NB4 (cell line): Measurements from ENCODE around the gene MIDN.
"Not testable (repeated sequence)": the region's sequence is repeated elsewhere in the genome, so short reads cannot be mapped to it uniquely, and the experiment has no call there.

Experiments
- DNase-seq: peaks from one replicate; pipeline ENCODE4 v3.0.0; 2010; ENCODE audit warnings: low read depth
- H3K4me3 ChIP-seq: one replicate; pipeline ENCODE4 v1.5.1; 2011; ENCODE audit warnings: mild to moderate bottlenecking, low read depth, low read length, moderate library complexity
- CTCF ChIP-seq: IDR thresholded peaks from one replicate; pipeline ENCODE4 v1.5.1; 2012; ENCODE audit warnings: low read depth, low read length
- MAX ChIP-seq: IDR thresholded peaks from 2 replicates; pipeline ENCODE4 v1.6.1; 2011; ENCODE audit warnings: low read depth, low read length
- MYC ChIP-seq: IDR thresholded peaks from 2 replicates; pipeline ENCODE4 v1.6.1; 2011; ENCODE audit warnings: low read depth, low read length
- POLR2A ChIP-seq: IDR thresholded peaks from 2 replicates; pipeline ENCODE4 v1.6.1; 2011; ENCODE audit warnings: mild to moderate bottlenecking; ENCODE audit not compliant: insufficient read length; ENCODE audit errors: extremely low read depth

The MIDN gene

GRCh38 chr19:1248139-1248785, at the start of gene MIDN:
Gene MIDN (plus strand): TSS chr19:1248583. CDS start chr19:1250297, 1,714 bp downstream.
- H3K4me3 ChIP-seq = peak within 1 kb of the TSS; percentile 46
- peak; percentile 75 for DNase-seq
- TF ChIP-seq POLR2A (peak; percentile 37), CTCF (peak; percentile 8), MYC (no peak), MAX (no peak; the same call in 1 of the 2 replicates)

GRCh38 chr19:1199531-1199930, 48.9 kb upstream of the MIDN start:
- no peak overlapping the region for H3K4me3 ChIP-seq
- TF ChIP-seq CTCF = no peak
- TF ChIP-seq MAX = no peak
- no peak for TF ChIP-seq MYC
- no peak for TF ChIP-seq POLR2A
- no peak for DNase-seq

- DNase-seq, H3K4me3 ChIP-seq: not testable (repeated sequence)
These were observed 47.8 kb upstream of the MIDN start for GRCh38 chr19:1200614-1201013.

GRCh38 chr19:1205114-1206099, 43.0 kb upstream of the MIDN start, which contains the start of gene STK11:
Gene STK11 (plus strand): TSS chr19:1205778. CDS start chr19:1206914, 1,136 bp downstream.
- peak within 1 kb of the TSS; percentile 73 for H3K4me3 ChIP-seq
- TF ChIP-seq POLR2A = peak; percentile 49
- no peak for TF ChIP-seq CTCF
- peak; percentile 95 for DNase-seq

GRCh38 chr19:1206150-1206863, 42.1 kb upstream of the MIDN start:
- DNase-seq = no peak
- peak overlapping the region; percentile 73 for H3K4me3 ChIP-seq
- TF ChIP-seq MYC = no peak
- TF ChIP-seq CTCF = no peak
- TF ChIP-seq POLR2A = no peak
- TF ChIP-seq MAX = no peak

GRCh38 chr19:1206864-1207450, 41.4 kb upstream of the MIDN start:
- 0 out of 2 replicates have a peak, but pooled peaks have one; percentile 7 for TF ChIP-seq MAX
- TF ChIP-seq POLR2A = no peak
- H3K4me3 ChIP-seq = peak overlapping the region; percentile 73
- DNase-seq = peak; percentile 64

GRCh38 chr19:1208830-1209229, 39.6 kb upstream of the MIDN start:
- not testable (repeated sequence) for H3K4me3 ChIP-seq, DNase-seq
